CD4-positive, alpha-beta memory T cell (primary cell): ENCODE results near the gene GOLGA6A. TPM values are rescaled to one million over a fixed set of nuclear protein-coding genes. Genes with fewer than 3 reads are reported as not detected.
A peak's percentile ranks its signal among the peaks of the same experiment; 100 is the strongest.

ENCODE experiments used
- CTCF ChIA-PET: fragments of 350-600 bp; sonication (Branson Sonifier 250); formaldehyde crosslinking; loops from one replicate; lab custom pipeline; 2021; ENCODE audit warnings: inconsistent platforms; ENCODE audit not compliant: partially characterized antibody; lab: Charles Lee
- POLR2A ChIA-PET: fragments of 350-600 bp; sonication (Branson Sonifier 250); formaldehyde crosslinking; loops from one replicate; lab custom pipeline; 2021; ENCODE audit not compliant: partially characterized antibody; lab: Charles Lee
- DNase-seq, 5 donors: peaks; one replicate each; pipeline versions ENCODE4 v3.0.0 to v3.0.0-alpha.2; 2020 to 2022; ENCODE audit warnings: mixed read lengths in 1 of 5
- H3K27ac ChIP-seq: one replicate; pipeline ENCODE4 v1.7.0; 2013; ENCODE audit warnings: low read depth, low read length
- H3K27me3 ChIP-seq: 2 replicates; pipeline ENCODE4 v1.7.0; 2013; ENCODE audit warnings: mild to moderate bottlenecking, low read length, moderate library complexity; ENCODE audit not compliant: insufficient read depth
- H3K36me3 ChIP-seq: 2 replicates; pipeline ENCODE4 v1.7.0; 2013; ENCODE audit warnings: mild to moderate bottlenecking, low read length, moderate library complexity; ENCODE audit not compliant: insufficient read depth
- H3K4me1 ChIP-seq: 2 replicates; pipeline ENCODE4 v1.7.0; 2013; ENCODE audit warnings: mild to moderate bottlenecking, low read length, moderate library complexity; ENCODE audit not compliant: insufficient read depth
- H3K4me3 ChIP-seq, 2 donors: one replicate each; pipeline ENCODE4 v1.7.0; 2013; ENCODE audit warnings: low read length in 2 of 2, mild to moderate bottlenecking in 1 of 2
- H3K9me3 ChIP-seq, 2 donors: one replicate each; pipeline ENCODE4 v1.7.0; 2013; ENCODE audit warnings: low read length in 2 of 2, control low read depth in 1 of 2; ENCODE audit not compliant: control insufficient read depth in 1 of 2
- H3K27ac Mint-ChIP-seq, 7 donors: one replicate each; pipeline ENCODE4 v1.8.0; 2020 to 2021; ENCODE audit warnings: mixed read lengths in 7 of 7, mild to moderate bottlenecking in 6 of 7, inconsistent platforms in 3 of 7, moderate library complexity in 3 of 7
- H3K27me3 Mint-ChIP-seq, 2 donors: one replicate each; pipeline ENCODE4 v1.8.0; 2020 to 2021; ENCODE audit warnings: mixed read lengths in 2 of 2
- H3K36me3 Mint-ChIP-seq, 2 donors: one replicate each; pipeline ENCODE4 v1.8.0; 2020 to 2021; ENCODE audit warnings: mixed read lengths in 2 of 2, inconsistent platforms in 1 of 2, mild to moderate bottlenecking in 1 of 2
- H3K4me1 Mint-ChIP-seq, 4 donors: one replicate each; pipeline ENCODE4 v1.8.0; 2020 to 2021; ENCODE audit warnings: mixed read lengths in 4 of 4, mild to moderate bottlenecking in 1 of 4
- H3K4me3 Mint-ChIP-seq, 8 donors: one replicate each; pipeline ENCODE4 v1.8.0; 2020 to 2021; ENCODE audit warnings: mixed read lengths in 8 of 8, mild to moderate bottlenecking in 7 of 8, moderate library complexity in 6 of 8, inconsistent platforms in 3 of 8
- H3K9me3 Mint-ChIP-seq, 8 donors: one replicate each; pipeline ENCODE4 v1.8.0; 2020 to 2021; ENCODE audit warnings: mixed read lengths in 8 of 8, mild to moderate bottlenecking in 5 of 8, inconsistent platforms in 3 of 8, moderate library complexity in 1 of 8
- intact Hi-C: fragments of 100-400 bp; cut with micrococcal nuclease; formaldehyde crosslinking; loops from one replicate; pipeline ENCODE4 v1.15.1; 2023
- polyA plus RNA-seq, 2 donors: library from polyadenylated mRNA; unstranded; fragments of 300-500 nt; fragmentation: Illumina TruSeq; gene quantifications; one replicate each; pipeline ENCODE4 v1.2.3, GENCODE V29; 2021
- total RNA-seq, 2 experiments: library from RNA; stranded (reverse); gene quantifications; one replicate each; pipeline ENCODE4 v1.2.3, GENCODE V29; 2021

GOLGA6A gene
- total and polyA plus RNA-seq, 4 experiments from 2014 or later, result 0.17 to 0.20 TPM; not detected in 2

DNA sequence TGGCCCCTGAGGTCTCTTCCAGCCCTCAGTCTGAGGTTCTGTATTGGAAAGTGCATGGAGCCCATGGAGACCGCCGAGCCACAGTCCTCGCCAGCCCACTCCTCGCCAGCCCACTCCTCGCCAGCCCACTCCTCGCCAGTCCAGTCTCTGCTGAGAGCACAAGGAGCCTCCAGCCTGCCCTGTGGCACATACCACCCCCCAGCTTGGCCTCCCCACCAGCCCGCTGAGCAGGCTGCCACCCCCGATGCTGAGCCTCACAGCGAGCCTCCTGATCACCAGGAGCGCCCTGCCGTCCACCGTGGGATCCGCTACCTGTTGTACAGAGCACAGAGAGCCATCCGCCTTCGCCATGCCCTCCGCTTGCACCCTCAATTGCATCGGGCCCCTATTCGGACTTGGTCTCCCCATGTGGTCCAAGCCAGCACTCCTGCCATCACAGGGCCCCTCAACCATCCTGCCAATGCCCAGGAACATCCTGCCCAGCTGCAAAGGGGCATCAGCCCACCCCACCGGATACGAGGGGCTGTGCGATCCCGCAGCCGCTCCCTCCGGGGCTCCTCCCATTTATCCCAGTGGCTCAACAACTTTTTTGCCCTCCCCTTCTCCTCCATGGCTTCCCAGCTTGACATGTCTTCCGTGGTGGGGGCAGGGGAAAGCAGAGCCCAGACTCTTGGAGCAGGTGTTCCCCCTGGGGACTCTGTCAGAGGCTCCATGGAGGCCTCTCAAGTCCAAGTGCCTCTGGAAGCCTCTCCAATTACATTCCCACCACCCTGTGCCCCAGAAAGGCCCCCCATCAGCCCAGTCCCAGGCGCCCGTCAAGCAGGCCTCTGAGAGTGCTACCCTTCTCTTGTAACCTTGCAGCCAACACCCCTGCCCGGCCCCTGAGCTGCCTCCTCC lies 47.0 kb downstream of the GOLGA6A start:
- ChIA-PET POLR2A (no interaction called here), CTCF (interaction anchor here (1.7 kb wide), 1 partner anchor 62 kb away, joined by 14 read pairs; no protein-coding TSS in a partner anchor)
- H3K36me3 ChIP-seq, result peaks cover 40% of the 10 kb centered on the region
- no peak overlapping the region for H3K4me3 ChIP-seq
- H3K9me3 ChIP-seq, result no peaks in the 10 kb centered on the region
- H3K4me1 Mint-ChIP-seq, result no peaks in the 10 kb centered on the region
- no peak overlapping the region for H3K27ac ChIP-seq
- no peak overlapping the region for H3K4me3 Mint-ChIP-seq
- no peaks in the 10 kb centered on the region for H3K4me1 ChIP-seq
- no peaks in the 10 kb centered on the region for H3K9me3 Mint-ChIP-seq
- peaks cover 41 to 72% of the 10 kb centered on the region in 2 donors for H3K36me3 Mint-ChIP-seq
- no peak overlapping the region for H3K27ac Mint-ChIP-seq
- H3K27me3 ChIP-seq, result no peaks in the 10 kb centered on the region
- no peaks in the 10 kb centered on the region for H3K27me3 Mint-ChIP-seq
- DNase-seq, result no peak
- intact Hi-C loops, result no loop called here

DNA sequence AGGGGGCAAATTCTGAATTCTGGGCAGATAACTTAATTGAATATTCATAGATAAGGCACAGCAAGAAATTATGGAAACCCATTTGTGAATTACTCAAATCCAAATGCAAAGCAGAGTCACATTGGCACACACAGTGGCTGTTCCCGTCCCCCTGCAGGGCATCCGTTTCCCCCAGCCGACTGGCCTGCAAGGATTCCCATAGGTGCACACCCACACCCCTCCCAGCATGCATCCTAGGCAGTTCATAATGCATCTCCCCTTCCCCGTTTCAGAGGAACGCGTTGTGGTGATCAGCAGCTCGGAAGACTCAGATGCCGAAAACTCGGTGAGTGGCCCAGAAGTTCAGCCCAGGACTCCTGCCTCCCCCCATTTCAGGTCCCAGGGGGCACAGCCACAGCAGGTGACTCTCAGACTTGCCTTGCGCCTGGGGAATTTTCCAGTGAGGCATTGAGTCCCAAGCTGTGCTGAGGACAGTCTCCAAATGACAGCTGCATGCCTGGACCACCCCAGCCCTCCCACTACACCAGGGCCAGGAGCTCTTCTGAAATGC lies 48.1 kb downstream of the GOLGA6A start:
- CTCF ChIA-PET, result no interaction called here
- no peak overlapping the region for H3K4me3 ChIP-seq
- H3K4me1 ChIP-seq, result no peaks in the 10 kb centered on the region
- no peak overlapping the region for H3K27ac Mint-ChIP-seq
- no peaks in the 10 kb centered on the region for H3K27me3 Mint-ChIP-seq
- no peak overlapping the region for H3K27ac ChIP-seq
- H3K9me3 ChIP-seq, result no peaks in the 10 kb centered on the region
- peaks cover 42% of the 10 kb centered on the region for H3K36me3 ChIP-seq
- H3K4me3 Mint-ChIP-seq, result no peak overlapping the region
- H3K9me3 Mint-ChIP-seq, result no peaks in the 10 kb centered on the region
- no peak for DNase-seq
- intact Hi-C loops, result no loop called here
- H3K4me1 Mint-ChIP-seq, result no peaks in the 10 kb centered on the region
- no peaks in the 10 kb centered on the region for H3K27me3 ChIP-seq
- POLR2A ChIA-PET, result no interaction called here
- H3K36me3 Mint-ChIP-seq, result peaks cover 41 to 74% of the 10 kb centered on the region in 2 donors

DNA sequence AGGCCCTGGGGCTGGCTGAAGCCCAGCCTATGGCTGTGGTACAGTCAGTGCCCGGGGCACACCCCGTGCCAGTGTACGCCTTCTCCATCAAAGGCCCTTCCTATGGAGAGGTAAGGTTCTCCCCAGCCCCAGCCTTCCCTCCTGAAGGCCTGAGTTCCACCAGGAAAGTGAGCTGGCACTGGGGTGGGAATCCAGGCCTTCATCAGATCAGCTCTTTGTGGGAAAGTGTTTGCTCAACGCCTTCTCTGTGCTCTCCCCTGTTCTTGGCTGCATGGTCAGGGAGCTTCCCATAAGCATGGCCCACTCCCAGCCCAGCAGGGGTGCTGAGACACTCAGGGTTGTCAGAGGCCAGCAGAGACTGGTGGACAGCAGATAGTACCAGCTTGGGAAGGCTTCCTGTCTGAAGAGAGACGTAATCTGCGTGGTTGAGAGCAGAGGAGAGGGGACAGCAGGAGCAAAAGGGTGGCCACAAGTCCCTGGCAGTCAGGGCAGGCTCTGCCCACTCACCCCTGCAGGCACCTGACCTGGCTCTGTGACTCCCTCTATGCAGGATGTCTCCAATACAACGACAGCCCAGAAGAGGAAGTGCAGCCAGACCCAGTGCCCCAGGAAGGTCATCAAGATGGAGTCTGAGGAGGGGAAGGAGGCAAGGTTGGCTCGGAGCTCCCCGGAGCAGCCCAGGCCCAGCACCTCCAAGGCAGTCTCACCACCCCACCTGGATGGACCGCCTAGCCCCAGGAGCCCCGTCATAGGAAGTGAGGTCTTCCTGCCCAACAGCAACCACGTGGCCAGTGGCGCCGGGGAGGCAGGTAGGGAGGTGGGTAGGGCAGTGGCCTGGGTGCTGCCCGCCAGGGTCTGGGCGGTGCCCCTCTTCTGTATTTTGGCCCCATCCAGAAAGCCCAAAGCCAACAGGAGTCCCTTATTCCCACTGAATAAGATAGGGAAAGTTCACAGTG lies 49.5 kb downstream of the GOLGA6A start:
- H3K36me3 Mint-ChIP-seq, result peaks cover 38 to 76% of the 10 kb centered on the region in 2 donors
- ChIA-PET CTCF (no interaction called here), POLR2A (no interaction called here)

DNA sequence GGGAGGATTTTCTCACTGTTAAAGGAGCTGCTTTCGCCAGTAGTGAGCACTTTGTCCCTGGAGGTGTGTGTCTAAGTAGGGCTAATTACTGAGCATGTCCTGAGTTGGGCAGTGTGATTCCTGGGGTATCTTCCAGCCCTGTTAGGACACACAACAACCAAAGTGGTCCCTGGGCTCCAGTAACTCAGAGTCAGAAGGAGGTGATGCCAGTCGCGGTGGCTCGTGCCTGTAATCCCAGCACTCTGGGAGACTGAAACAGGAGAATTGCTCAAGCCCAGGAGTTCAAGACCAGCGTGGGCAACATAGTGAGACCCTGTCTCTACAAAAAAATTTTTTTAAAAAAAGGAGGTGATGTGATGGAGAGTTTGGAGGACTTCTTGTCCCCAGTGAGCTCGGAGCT lies 50.3 kb downstream of the GOLGA6A start:
- H3K36me3 Mint-ChIP-seq, result peaks cover 35 to 71% of the 10 kb centered on the region in 2 donors
- H3K36me3 ChIP-seq, result peaks cover 50% of the 10 kb centered on the region
- H3K27me3 Mint-ChIP-seq, result no peaks in the 10 kb centered on the region
- H3K4me3 ChIP-seq, result no peak overlapping the region
- H3K27me3 ChIP-seq, result no peaks in the 10 kb centered on the region
- peak overlapping the region in 3 of 7 donors; percentile 30 to 65 (median 35) for H3K27ac Mint-ChIP-seq
- intact Hi-C loops, result no loop called here
- H3K9me3 ChIP-seq, result no peaks in the 10 kb centered on the region
- no peaks in the 10 kb centered on the region for H3K4me1 Mint-ChIP-seq
- peak overlapping the region; percentile 3 for H3K27ac ChIP-seq
- H3K4me1 ChIP-seq, result no peaks in the 10 kb centered on the region
- DNase-seq, result no peak
- no peak overlapping the region for H3K4me3 Mint-ChIP-seq
- ChIA-PET POLR2A (no interaction called here), CTCF (no interaction called here)
- H3K9me3 Mint-ChIP-seq, result no peaks in the 10 kb centered on the region

More for the DNA sequence above, 49.5 kb downstream of the GOLGA6A start:
- Histone ChIP-seq H3K4me3 (no peak overlapping the region), H3K4me1 (no peaks in the 10 kb centered on the region), H3K36me3 (peaks cover 42% of the 10 kb centered on the region), H3K27ac (peak overlapping the region; percentile 3), H3K9me3 (no peaks in the 10 kb centered on the region), H3K27me3 (no peaks in the 10 kb centered on the region)
- no peaks in the 10 kb centered on the region for H3K27me3 Mint-ChIP-seq
- H3K9me3 Mint-ChIP-seq, result no peaks in the 10 kb centered on the region
- intact Hi-C loops, result no loop called here
- H3K4me1 Mint-ChIP-seq, result no peaks in the 10 kb centered on the region
- H3K27ac Mint-ChIP-seq, result peak overlapping the region in 4 of 7 donors; percentile 8 to 65 (median 38)
- DNase-seq, result no peak
- H3K4me3 Mint-ChIP-seq, result no peak overlapping the region

DNA sequence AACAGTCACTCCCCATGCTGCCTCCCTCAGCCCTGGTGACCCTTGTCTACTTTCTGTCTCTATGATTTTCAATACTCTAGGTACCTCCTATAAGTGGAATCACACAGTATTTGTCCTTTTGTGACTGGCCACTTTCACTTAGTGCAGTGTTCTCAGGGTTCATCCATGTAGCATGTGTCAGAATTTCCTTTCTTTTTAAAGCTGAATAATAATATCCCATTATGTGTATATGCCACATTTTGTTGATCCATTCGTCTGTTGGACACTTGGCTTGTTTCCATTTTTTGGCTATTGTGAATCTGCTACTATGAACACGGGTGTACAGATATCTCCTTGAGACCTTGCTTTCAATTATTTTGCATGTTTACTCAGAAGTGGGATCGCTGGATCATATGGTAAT lies 53.7 kb downstream of the GOLGA6A start:
- no peak overlapping the region for H3K27ac ChIP-seq
- intact Hi-C loops, result no loop called here
- no peak overlapping the region for H3K4me3 ChIP-seq
- H3K36me3 ChIP-seq, result peaks cover 54% of the 10 kb centered on the region
- Mint-ChIP-seq H3K4me1 (peaks cover 0 to 4% (median 0%) of the 10 kb centered on the region in 4 donors), H3K27me3 (no peaks in the 10 kb centered on the region), H3K4me3 (no peak overlapping the region), H3K9me3 (no peaks in the 10 kb centered on the region), H3K27ac (peak overlapping the region in 2 of 7 donors; percentile 5 to 52), H3K36me3 (peaks cover 34 to 62% of the 10 kb centered on the region in 2 donors)
- no peaks in the 10 kb centered on the region for H3K4me1 ChIP-seq
- H3K9me3 ChIP-seq, result no peaks in the 10 kb centered on the region
- no peak for DNase-seq
- ChIA-PET CTCF (interaction anchor here (1.2 to 1.8 kb wide), 2 partner anchors 19 to 56 kb away, joined by 4 to 6 read pairs; no protein-coding TSS in a partner anchor), POLR2A (no interaction called here)
- no peaks in the 10 kb centered on the region for H3K27me3 ChIP-seq

DNA sequence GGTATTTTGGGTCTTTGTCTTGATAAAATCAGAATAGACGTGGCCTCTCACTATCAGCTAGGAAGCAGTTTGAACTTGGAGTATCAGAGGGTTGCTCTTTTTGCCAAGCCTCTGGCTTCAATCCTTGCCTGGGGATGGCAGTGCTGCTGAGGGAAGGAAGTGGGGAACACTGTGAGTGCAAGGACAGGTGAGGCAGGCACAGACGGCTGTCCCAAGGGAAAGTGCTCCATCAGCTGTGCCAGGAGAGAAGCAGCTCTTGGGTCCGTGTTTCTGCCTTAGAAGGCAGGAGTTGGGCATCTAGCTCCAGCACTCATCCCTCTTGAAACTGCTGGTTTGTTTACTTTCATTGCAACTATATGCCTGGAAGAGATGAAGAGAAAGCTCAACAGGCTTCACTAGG lies 54.7 kb downstream of the GOLGA6A start:
- DNase-seq, result no peak
- Histone ChIP-seq H3K36me3 (peaks cover 54% of the 10 kb centered on the region), H3K4me1 (no peaks in the 10 kb centered on the region), H3K4me3 (no peak overlapping the region), H3K9me3 (no peaks in the 10 kb centered on the region), H3K27me3 (no peaks in the 10 kb centered on the region), H3K27ac (no peak overlapping the region)
- no peaks in the 10 kb centered on the region for H3K9me3 Mint-ChIP-seq
- intact Hi-C loops, result no loop called here
- H3K4me3 Mint-ChIP-seq, result no peak overlapping the region
- POLR2A ChIA-PET, result no interaction called here
- no peaks in the 10 kb centered on the region for H3K27me3 Mint-ChIP-seq
- CTCF ChIA-PET, result interaction anchor here (0.8 to 1.8 kb wide), 3 partner anchors 20 to 67 kb away, joined by 3 to 6 read pairs (median 4); no protein-coding TSS in a partner anchor
- H3K36me3 Mint-ChIP-seq, result peaks cover 39 to 61% of the 10 kb centered on the region in 2 donors
- H3K4me1 Mint-ChIP-seq, result peaks cover 0 to 9% (median under 1%) of the 10 kb centered on the region in 4 donors
- peak overlapping the region in 1 of 7 donors; percentile 35 for H3K27ac Mint-ChIP-seq
